KMS-11 (cell line): ENCODE data around the gene BAIAP2.
"Not testable (repeated sequence)": the region's sequence is repeated elsewhere in the genome, so short reads cannot be mapped to it uniquely, and the experiment has no call there.

Source experiments
- H2AFZ ChIP-seq: fragments of 200-600 bp; sonication (generic); 2 replicates; pipeline ENCODE4 v1.6.1; 2016; ENCODE audit warnings: antibody characterized with exemption, mixed run types, low read depth
- H3K27ac ChIP-seq: fragments of 200-600 bp; sonication (generic); 2 replicates; pipeline ENCODE4 v1.6.1; 2016; ENCODE audit warnings: mild to moderate bottlenecking, mixed run types
- H3K27me3 ChIP-seq: fragments of 200-600 bp; sonication (generic); 2 replicates; pipeline ENCODE4 v1.6.1; 2017; ENCODE audit warnings: mild to moderate bottlenecking, low read depth, mixed run types, moderate library complexity; ENCODE audit not compliant: insufficient read depth
- H3K36me3 ChIP-seq: fragments of 200-600 bp; sonication (generic); 2 replicates; pipeline ENCODE4 v1.6.1; 2017; ENCODE audit warnings: mild to moderate bottlenecking, mixed run types; ENCODE audit not compliant: insufficient read depth
- H3K4me1 ChIP-seq: fragments of 200-600 bp; sonication (generic); 2 replicates; pipeline ENCODE4 v1.6.1; 2016; ENCODE audit warnings: mild to moderate bottlenecking, low read depth, mixed run types; ENCODE audit not compliant: poor library complexity, severe bottlenecking
- H3K4me2 ChIP-seq: fragments of 200-600 bp; sonication (generic); 2 replicates; pipeline ENCODE4 v1.7.0; 2016; ENCODE audit warnings: mild to moderate bottlenecking, mixed run types
- H3K4me3 ChIP-seq: fragments of 200-600 bp; sonication (generic); IDR thresholded peaks from 2 replicates; pipeline ENCODE4 v1.6.1; 2017; ENCODE audit warnings: low read depth, low read length, mixed read lengths; ENCODE audit not compliant: insufficient read depth
- H3K79me2 ChIP-seq: fragments of 200-600 bp; sonication (generic); 2 replicates; pipeline ENCODE4 v1.6.1; 2016; ENCODE audit warnings: low read depth, mixed run types; ENCODE audit not compliant: insufficient read depth
- H3K9ac ChIP-seq: fragments of 200-600 bp; sonication (generic); 2 replicates; pipeline ENCODE4 v1.6.1; 2016; ENCODE audit warnings: mild to moderate bottlenecking, mixed run types
- H4K20me1 ChIP-seq: fragments of 200-600 bp; sonication (generic); 2 replicates; pipeline ENCODE4 v1.6.1; 2016; ENCODE audit warnings: mild to moderate bottlenecking, mixed run types; ENCODE audit not compliant: insufficient read depth
- TF ChIP-seq, protein P1 (sequence below): fragments of 200-600 bp; sonication (generic); conservative IDR thresholded peaks from 2 replicates; pipeline ENCODE4 v1.6.1; 2017; ENCODE audit warnings: low read depth, mild to moderate bottlenecking, antibody characterized with exemption, low read length, moderate library complexity, mixed read lengths

BAIAP2 gene

DNA sequence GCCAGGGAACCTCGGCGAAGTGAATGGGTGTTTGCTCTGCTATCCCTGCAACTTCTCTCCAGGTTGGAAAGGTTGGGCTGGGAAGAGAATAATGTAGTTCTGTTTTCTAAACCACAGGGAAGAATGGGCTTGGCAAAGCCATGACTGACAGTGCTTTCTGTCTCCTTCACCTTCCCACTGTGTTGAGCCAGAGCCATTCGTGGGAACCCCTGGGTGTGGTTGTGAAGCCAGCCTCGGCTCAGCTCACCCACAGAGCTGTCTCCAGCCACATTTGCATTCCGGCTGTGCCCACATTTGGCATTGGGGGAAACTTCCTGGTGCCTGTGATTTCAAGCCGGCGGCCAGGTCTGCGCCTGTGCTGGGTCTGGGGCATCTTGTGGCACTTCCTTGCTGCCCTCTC, 39.9 kb downstream of the BAIAP2 start:
- H3K27ac ChIP-seq, result no peak overlapping the region
- H3K27me3 ChIP-seq, result peaks cover 98% of the 10 kb centered on the region
- H2AFZ ChIP-seq, result no peak overlapping the region
- no peak overlapping the region for H3K4me2 ChIP-seq
- H3K4me1 ChIP-seq, result peaks cover 5% of the 10 kb centered on the region
- no peaks in the 10 kb centered on the region for H3K79me2 ChIP-seq
- no peak overlapping the region for H3K9ac ChIP-seq
- no peaks in the 10 kb centered on the region for H3K36me3 ChIP-seq
- H4K20me1 ChIP-seq, result no peaks in the 10 kb centered on the region
- H3K4me3 ChIP-seq, result no peak overlapping the region
- TF ChIP-seq, protein P1, sequence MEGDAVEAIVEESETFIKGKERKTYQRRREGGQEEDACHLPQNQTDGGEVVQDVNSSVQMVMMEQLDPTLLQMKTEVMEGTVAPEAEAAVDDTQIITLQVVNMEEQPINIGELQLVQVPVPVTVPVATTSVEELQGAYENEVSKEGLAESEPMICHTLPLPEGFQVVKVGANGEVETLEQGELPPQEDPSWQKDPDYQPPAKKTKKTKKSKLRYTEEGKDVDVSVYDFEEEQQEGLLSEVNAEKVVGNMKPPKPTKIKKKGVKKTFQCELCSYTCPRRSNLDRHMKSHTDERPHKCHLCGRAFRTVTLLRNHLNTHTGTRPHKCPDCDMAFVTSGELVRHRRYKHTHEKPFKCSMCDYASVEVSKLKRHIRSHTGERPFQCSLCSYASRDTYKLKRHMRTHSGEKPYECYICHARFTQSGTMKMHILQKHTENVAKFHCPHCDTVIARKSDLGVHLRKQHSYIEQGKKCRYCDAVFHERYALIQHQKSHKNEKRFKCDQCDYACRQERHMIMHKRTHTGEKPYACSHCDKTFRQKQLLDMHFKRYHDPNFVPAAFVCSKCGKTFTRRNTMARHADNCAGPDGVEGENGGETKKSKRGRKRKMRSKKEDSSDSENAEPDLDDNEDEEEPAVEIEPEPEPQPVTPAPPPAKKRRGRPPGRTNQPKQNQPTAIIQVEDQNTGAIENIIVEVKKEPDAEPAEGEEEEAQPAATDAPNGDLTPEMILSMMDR, result no peak

DNA sequence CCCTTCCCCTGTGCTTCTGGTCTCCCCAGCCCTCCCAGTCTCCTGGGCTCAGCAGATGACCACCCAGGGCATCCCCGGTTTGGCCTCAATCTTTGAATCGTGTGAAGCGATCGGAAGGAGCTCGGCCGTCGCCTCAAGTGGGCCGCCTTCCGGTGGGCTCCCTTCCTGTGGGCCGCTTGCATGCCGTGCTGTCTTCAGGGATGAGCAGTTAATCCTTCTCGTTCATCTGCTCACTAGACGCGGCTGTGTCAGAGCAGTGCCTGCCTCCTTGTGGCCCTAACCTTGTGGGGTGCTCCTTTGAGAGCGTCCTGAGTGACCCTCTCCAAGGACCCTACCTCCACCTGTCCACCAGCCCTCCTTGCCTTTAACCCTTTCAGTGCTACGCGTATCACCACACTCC, 40.4 kb downstream of the BAIAP2 start:
- TF ChIP-seq, protein P1, result no peak
- H3K4me3 ChIP-seq, result no peak overlapping the region
- no peak overlapping the region for H3K4me2 ChIP-seq
- no peaks in the 10 kb centered on the region for H3K36me3 ChIP-seq
- peaks cover 5% of the 10 kb centered on the region for H3K4me1 ChIP-seq
- H3K9ac ChIP-seq, result no peak overlapping the region
- H3K27me3 ChIP-seq, result peaks cover 98% of the 10 kb centered on the region
- H4K20me1 ChIP-seq, result no peaks in the 10 kb centered on the region
- no peaks in the 10 kb centered on the region for H3K79me2 ChIP-seq
- no peak overlapping the region for H3K27ac ChIP-seq
- H2AFZ ChIP-seq, result no peak overlapping the region

DNA sequence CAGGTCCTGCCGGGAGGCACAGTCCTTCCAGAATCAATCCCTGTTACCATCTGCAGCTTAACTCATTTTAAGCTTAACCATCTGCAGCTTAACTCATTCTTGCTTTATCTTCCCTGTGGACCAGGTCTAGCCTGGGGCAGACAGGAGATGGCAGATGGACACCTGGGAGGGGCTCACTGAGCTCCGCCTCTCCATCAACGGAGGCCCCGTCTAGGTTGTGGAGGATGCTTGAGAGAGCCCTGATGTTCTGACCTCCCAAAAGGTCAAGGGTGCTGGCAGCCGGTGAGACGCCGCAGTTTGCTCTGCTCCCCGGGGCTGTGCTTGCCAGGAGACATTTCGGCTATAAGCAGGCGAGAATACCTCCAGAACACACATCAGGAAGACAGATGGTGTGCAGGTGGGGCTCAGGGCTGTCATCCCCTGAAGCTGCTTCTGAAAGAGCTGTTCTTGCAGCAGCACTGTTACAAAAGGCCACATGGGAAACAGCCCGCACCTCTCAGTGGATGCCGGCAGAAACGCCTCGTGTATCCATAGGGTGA, 41.3 kb downstream of the BAIAP2 start:
- TF ChIP-seq, protein P1, result no peak
- H4K20me1 ChIP-seq, result no peaks in the 10 kb centered on the region
- H3K4me2 ChIP-seq, result no peak overlapping the region

DNA sequence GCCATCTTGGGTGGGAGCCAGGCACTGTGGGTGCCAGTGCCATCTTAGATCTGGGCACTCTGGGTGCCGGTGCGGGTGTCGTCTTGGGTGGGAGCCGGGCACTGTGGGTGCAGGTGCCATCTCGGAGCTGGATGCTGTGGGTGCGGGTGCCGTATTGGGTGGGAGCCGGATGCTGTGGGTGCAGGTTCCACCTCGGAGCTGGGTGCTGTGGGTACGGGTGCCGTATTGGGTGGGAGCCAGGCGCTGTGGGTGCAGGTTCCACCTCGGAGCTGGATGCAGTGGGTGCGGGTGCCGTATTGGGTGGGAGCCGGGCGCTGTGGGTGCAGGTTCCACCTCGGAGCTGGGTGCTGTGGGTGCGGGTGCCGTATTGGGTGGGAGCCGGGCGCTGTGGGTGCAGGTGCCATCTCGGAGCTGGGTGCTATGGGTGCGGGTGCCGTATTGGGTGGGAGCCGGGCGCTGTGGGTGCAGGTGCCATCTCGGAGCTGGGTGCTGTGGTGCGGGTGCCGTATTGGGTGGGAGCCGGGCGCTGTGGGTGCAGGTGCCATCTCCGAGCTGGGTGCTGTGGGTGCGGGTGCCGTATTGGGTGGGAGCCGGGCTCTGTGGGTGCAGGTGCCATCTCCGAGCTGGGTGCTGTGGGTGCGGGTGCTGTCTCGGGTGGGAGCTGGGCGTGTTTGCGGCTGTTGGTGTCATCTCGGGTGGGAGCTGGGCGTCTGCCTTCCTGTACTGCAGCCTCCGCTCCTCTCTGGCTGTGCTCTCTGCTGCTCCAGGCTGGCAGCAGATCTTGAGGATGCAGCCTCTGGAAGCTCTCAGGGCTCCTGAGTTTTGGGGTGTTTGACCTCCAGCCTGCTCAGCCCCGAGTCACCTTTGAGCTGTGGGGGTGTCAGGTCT, 43.3 kb downstream of the BAIAP2 start:
- H3K79me2 ChIP-seq, H3K36me3 ChIP-seq, H3K27ac ChIP-seq, H4K20me1 ChIP-seq, H3K4me3 ChIP-seq, H2AFZ ChIP-seq, H3K9ac ChIP-seq, H3K4me1 ChIP-seq, H3K4me2 ChIP-seq: not testable (repeated sequence)
- peaks cover 99% of the 10 kb centered on the region for H3K27me3 ChIP-seq

More for the DNA sequence above, 41.3 kb downstream of the BAIAP2 start:
- Histone ChIP-seq H3K36me3 (no peaks in the 10 kb centered on the region), H3K9ac (no peak overlapping the region), H3K4me3 (no peak overlapping the region), H2AFZ (no peak overlapping the region), H3K27me3 (peaks cover 98% of the 10 kb centered on the region), H3K79me2 (no peaks in the 10 kb centered on the region), H3K27ac (no peak overlapping the region), H3K4me1 (peaks cover under 1% of the 10 kb centered on the region)

GRCh38 chr17:81080019-81080418, 45.1 kb downstream of the BAIAP2 start:
- H3K4me3 ChIP-seq, result no peak overlapping the region
- no peaks in the 10 kb centered on the region for H3K4me1 ChIP-seq
- no peak overlapping the region for H3K4me2 ChIP-seq
- H3K27ac ChIP-seq, result no peak overlapping the region
- H3K9ac ChIP-seq, result no peak overlapping the region
- no peaks in the 10 kb centered on the region for H4K20me1 ChIP-seq
- no peaks in the 10 kb centered on the region for H3K36me3 ChIP-seq
- H3K27me3 ChIP-seq, result peaks cover 99% of the 10 kb centered on the region
- no peak overlapping the region for H2AFZ ChIP-seq
- no peaks in the 10 kb centered on the region for H3K79me2 ChIP-seq
- TF ChIP-seq, protein P1, result no peak
